ENCODE results near the gene P2RY14. TPM values are rescaled to one million over a fixed set of nuclear protein-coding genes. Genes with fewer than 3 reads are reported as not detected.
"Not testable (repeated sequence)": the region's sequence is repeated elsewhere in the genome, so short reads cannot be mapped to it uniquely, and the experiment has no call there.

P2RY14 gene
- total RNA-seq, 1 donor from 2014 or later = not detected

- no peak for TF ChIP-seq CTCF (IDR thresholded peaks at IDR 0.05)
- peaks cover 3% of the 10 kb centered on the region for H3K27me3 Mint-ChIP-seq (ENCODE audit: unreplicated experiment)
- peaks cover 4% of the 10 kb centered on the region for H3K4me1 Mint-ChIP-seq (ENCODE audit: unreplicated experiment)
- no peak for DNase-seq (ENCODE audit: extremely low spot score, unreplicated experiment)
- no peaks in the 10 kb centered on the region for H3K9me3 Mint-ChIP-seq (ENCODE audit: unreplicated experiment)
- no peaks in the 10 kb centered on the region for H3K36me3 Mint-ChIP-seq (ENCODE audit: unreplicated experiment)
- H3K4me3 Mint-ChIP-seq (ENCODE audit: unreplicated experiment) = no peak overlapping the region
- no peak overlapping the region for H3K27ac Mint-ChIP-seq (ENCODE audit: unreplicated experiment)
Observed at GRCh38 chr3:151259664-151260063, 18.7 kb downstream of the P2RY14 start.

- Mint-ChIP-seq H3K9me3 (ENCODE audit: unreplicated experiment) (no peaks in the 10 kb centered on the region), H3K27ac (ENCODE audit: unreplicated experiment) (no peak overlapping the region), H3K27me3 (ENCODE audit: unreplicated experiment) (peaks cover 3% of the 10 kb centered on the region), H3K4me3 (ENCODE audit: unreplicated experiment) (no peak overlapping the region), H3K4me1 (ENCODE audit: unreplicated experiment) (peaks cover 4% of the 10 kb centered on the region), H3K36me3 (ENCODE audit: unreplicated experiment) (no peaks in the 10 kb centered on the region)
- no peak for TF ChIP-seq CTCF (IDR thresholded peaks at IDR 0.05)
- no peak for DNase-seq (ENCODE audit: extremely low spot score, unreplicated experiment)
Observed at GRCh38 chr3:151256749-151257148, 21.6 kb downstream of the P2RY14 start.

GRCh38 chr3:151248772-151249337 lies 29.5 kb downstream of the P2RY14 start:
- DNase-seq (ENCODE audit: extremely low spot score, unreplicated experiment) = no peak
- Mint-ChIP-seq H3K4me1 (ENCODE audit: unreplicated experiment) (no peaks in the 10 kb centered on the region), H3K27me3 (ENCODE audit: unreplicated experiment) (peaks cover 4% of the 10 kb centered on the region), H3K9me3 (ENCODE audit: unreplicated experiment) (no peaks in the 10 kb centered on the region), H3K27ac (ENCODE audit: unreplicated experiment) (no peak overlapping the region), H3K4me3 (ENCODE audit: unreplicated experiment) (no peak overlapping the region), H3K36me3 (ENCODE audit: unreplicated experiment) (no peaks in the 10 kb centered on the region)
- no peak for TF ChIP-seq CTCF (IDR thresholded peaks at IDR 0.05)

GRCh38 chr3:151242006-151242405 lies 36.3 kb downstream of the P2RY14 start:
- H3K27me3 Mint-ChIP-seq (ENCODE audit: unreplicated experiment); H3K36me3 Mint-ChIP-seq (ENCODE audit: unreplicated experiment); H3K27ac Mint-ChIP-seq (ENCODE audit: unreplicated experiment); H3K9me3 Mint-ChIP-seq (ENCODE audit: unreplicated experiment); DNase-seq (ENCODE audit: extremely low spot score, unreplicated experiment); H3K4me1 Mint-ChIP-seq (ENCODE audit: unreplicated experiment): not testable (repeated sequence)
- peak overlapping the region; percentile 22 for H3K4me3 Mint-ChIP-seq (ENCODE audit: unreplicated experiment)

GRCh38 chr3:151236736-151237135 lies 41.6 kb downstream of the P2RY14 start:
- H3K9me3 Mint-ChIP-seq (ENCODE audit: unreplicated experiment) = no peaks in the 10 kb centered on the region
- no peak for DNase-seq (ENCODE audit: extremely low spot score, unreplicated experiment)
- no peaks in the 10 kb centered on the region for H3K36me3 Mint-ChIP-seq (ENCODE audit: unreplicated experiment)
- TF ChIP-seq CTCF (IDR thresholded peaks at IDR 0.05) = no peak
- no peak overlapping the region for H3K4me3 Mint-ChIP-seq (ENCODE audit: unreplicated experiment)
- H3K27me3 Mint-ChIP-seq (ENCODE audit: unreplicated experiment) = no peaks in the 10 kb centered on the region
- H3K27ac Mint-ChIP-seq (ENCODE audit: unreplicated experiment) = no peak overlapping the region
- no peaks in the 10 kb centered on the region for H3K4me1 Mint-ChIP-seq (ENCODE audit: unreplicated experiment)

- TF ChIP-seq CTCF (IDR thresholded peaks at IDR 0.05) = no peak
- DNase-seq (ENCODE audit: extremely low spot score, unreplicated experiment) = no peak
- Mint-ChIP-seq H3K36me3 (ENCODE audit: unreplicated experiment) (no peaks in the 10 kb centered on the region), H3K27ac (ENCODE audit: unreplicated experiment) (no peak overlapping the region), H3K4me1 (ENCODE audit: unreplicated experiment) (no peaks in the 10 kb centered on the region), H3K4me3 (ENCODE audit: unreplicated experiment) (no peak overlapping the region), H3K9me3 (ENCODE audit: unreplicated experiment) (no peaks in the 10 kb centered on the region), H3K27me3 (ENCODE audit: unreplicated experiment) (no peaks in the 10 kb centered on the region)
Observed at GRCh38 chr3:151236316-151236715, 42.0 kb downstream of the P2RY14 start.

Data from osteocyte (in vitro differentiated cells).